Measurements from ENCODE around the gene HSPA12A. TPM values are rescaled to one million over a fixed set of nuclear protein-coding genes. Genes with fewer than 3 reads are reported as not detected.

HSPA12A gene
- total RNA-seq, 1 donor from 2014 or later = 0.46 TPM

DNA sequence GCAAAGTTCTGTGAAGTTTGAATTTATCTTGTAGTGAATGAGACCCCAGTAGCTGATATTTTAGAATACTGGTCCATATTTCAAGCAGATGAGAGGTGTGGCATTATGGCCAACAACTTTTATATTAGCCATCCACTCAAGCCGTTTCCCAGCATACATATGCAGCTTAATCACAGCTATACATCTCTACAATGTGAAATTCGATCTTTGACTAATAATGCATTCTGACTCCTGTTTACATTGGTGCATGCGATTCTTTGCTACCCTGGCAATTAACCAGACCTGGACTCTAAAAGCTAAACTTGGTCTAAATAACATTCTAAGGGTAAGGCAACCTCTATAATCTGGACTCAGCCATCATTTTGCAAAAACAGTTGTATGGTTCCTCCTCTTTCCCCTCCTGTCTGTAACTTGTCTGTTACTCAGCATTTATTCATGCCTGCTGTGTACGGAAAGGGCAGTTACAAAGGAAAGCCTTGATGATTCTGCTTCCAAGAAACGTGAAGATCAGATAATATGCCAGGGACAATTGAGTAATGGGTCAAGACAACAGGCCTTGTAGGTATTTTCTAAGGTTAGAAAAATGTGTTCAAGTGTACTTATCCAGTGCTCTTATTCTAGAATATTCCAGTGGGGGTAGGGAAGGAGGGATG, 71.0 kb downstream of the HSPA12A start:
- DNase-seq (ENCODE audit: low spot score) = no peak
- H3K9me3 Mint-ChIP-seq = no peaks in the 10 kb centered on the region
- H3K36me3 Mint-ChIP-seq (ENCODE audit: low read depth) = no peaks in the 10 kb centered on the region
- no peak overlapping the region for H3K4me3 Mint-ChIP-seq (ENCODE audit: low read depth)
- no peak overlapping the region for H3K27ac Mint-ChIP-seq
- no peaks in the 10 kb centered on the region for H3K4me1 Mint-ChIP-seq (ENCODE audit: low read depth)
- intact Hi-C loops (cut with micrococcal nuclease) = no loop called here
- H3K27me3 Mint-ChIP-seq (ENCODE audit: low read depth) = peaks cover 9% of the 10 kb centered on the region

DNA sequence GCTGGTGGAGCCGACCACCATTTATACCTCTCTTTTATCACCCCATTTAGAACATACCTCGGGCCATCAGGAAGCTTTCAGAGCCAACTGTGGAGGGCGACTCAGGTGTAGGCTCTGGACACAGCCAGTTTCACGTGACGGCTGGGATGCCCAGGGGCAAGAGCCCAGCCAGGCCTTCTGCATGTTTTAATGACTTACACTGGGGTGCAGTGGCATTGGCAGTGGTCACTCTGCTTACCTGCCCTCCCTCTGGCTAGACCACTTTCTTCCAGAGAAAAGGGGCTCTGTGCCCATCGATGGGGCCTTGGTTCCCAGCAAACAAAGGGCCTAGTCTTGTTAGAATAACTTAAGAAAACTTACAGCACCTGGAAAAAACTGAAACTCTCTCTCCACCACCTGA, 71.7 kb downstream of the HSPA12A start:
- no peaks in the 10 kb centered on the region for H3K9me3 Mint-ChIP-seq
- H3K4me1 Mint-ChIP-seq (ENCODE audit: low read depth) = no peaks in the 10 kb centered on the region
- no peak overlapping the region for H3K4me3 Mint-ChIP-seq (ENCODE audit: low read depth)
- H3K27ac Mint-ChIP-seq = no peak overlapping the region
- H3K27me3 Mint-ChIP-seq (ENCODE audit: low read depth) = peaks cover 9% of the 10 kb centered on the region
- intact Hi-C loops (cut with micrococcal nuclease) = no loop called here
- no peak for DNase-seq (ENCODE audit: low spot score)
- no peaks in the 10 kb centered on the region for H3K36me3 Mint-ChIP-seq (ENCODE audit: low read depth)

DNA sequence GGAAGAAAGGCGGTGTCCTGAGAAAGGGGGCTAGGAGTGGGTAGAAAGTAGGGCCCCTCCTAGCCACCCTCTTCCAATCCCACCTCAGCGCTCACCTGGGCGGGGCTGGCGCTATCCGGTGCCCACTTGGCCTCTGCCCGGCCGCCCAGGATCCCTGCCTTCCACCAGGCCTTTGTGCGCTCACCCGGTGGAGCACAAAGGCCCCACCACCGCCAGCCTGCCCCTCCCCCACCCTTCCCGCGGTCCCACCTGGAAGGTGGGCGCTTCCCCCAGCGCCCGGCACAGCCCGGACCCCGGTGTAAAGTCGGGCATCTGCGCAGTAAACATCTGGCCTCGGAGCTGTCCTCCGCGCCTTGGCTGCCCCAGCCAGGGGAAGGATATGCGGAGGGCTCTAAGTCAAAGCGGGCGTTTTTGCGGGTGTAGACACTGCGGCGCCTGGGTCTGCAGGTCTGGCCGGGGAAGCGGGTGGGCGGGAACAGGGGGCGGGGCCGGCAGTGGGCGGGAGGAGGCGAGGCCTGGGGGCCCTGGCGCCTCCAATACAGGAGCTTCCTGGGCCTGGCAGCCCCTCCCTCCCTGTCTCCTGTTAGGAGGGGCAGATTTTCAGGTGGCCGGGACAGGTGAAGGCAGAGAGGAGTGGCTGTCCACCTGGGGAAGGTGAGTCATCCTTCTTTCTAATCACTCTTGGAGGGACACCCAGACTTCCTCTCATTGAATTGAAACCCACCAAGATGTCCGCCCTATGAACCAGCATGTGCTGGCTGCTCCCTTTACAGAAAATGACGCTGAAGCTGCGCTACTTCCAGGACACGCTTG, 72.3 kb downstream of the HSPA12A start:
- intact Hi-C loops (cut with micrococcal nuclease) = no loop called here
- no peaks in the 10 kb centered on the region for H3K9me3 Mint-ChIP-seq
- no peaks in the 10 kb centered on the region for H3K4me1 Mint-ChIP-seq (ENCODE audit: low read depth)
- no peak for DNase-seq (ENCODE audit: low spot score)
- H3K27ac Mint-ChIP-seq = no peak overlapping the region
- H3K36me3 Mint-ChIP-seq (ENCODE audit: low read depth) = no peaks in the 10 kb centered on the region
- no peak overlapping the region for H3K4me3 Mint-ChIP-seq (ENCODE audit: low read depth)
- peaks cover 9% of the 10 kb centered on the region for H3K27me3 Mint-ChIP-seq (ENCODE audit: low read depth)

DNA sequence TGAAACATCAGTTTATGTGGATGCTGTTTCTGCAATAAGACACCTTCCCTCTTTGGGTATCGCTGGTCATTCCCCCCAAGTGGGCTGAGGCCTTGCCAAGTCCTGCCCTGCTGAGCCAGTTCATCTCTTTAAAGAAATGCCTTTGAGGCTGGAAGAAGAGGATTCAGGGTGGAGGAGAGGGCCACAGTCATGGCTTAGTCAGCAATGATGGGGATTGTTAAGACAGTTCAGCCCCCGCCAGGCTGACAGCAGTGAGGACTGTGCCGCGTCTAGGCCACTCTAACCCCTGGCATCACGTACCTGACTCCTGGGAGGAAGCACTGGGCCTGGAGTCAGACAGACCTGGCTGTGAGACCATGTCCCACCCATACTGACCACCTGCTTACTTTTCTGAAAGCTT, 73.3 kb downstream of the HSPA12A start:
- Mint-ChIP-seq H3K4me3 (ENCODE audit: low read depth) (no peak overlapping the region), H3K4me1 (ENCODE audit: low read depth) (no peaks in the 10 kb centered on the region), H3K9me3 (no peaks in the 10 kb centered on the region), H3K36me3 (ENCODE audit: low read depth) (no peaks in the 10 kb centered on the region), H3K27ac (no peak overlapping the region), H3K27me3 (ENCODE audit: low read depth) (peaks cover 9% of the 10 kb centered on the region)
- intact Hi-C loops (cut with micrococcal nuclease) = no loop called here
- DNase-seq (ENCODE audit: low spot score) = no peak

DNA sequence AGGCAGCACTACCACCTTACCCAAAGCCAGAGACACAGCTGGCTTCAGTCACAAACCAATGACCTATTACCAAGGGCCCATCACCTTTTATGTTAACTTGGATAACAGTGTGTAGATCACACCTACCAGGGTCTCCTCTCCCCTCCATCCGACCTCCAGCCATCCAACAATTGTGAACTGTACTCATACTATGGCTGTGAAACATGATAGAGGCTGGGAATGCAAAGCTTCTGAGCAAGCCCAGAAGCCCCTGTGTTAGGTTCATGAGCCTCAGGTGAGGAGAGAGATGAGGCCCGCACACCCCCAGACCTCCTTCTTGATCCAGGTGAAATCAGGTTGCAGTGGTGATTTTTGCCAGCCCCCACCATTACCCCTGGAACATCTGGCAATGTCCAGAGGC, 73.9 kb downstream of the HSPA12A start:
- Mint-ChIP-seq H3K4me3 (ENCODE audit: low read depth) (no peak overlapping the region), H3K9me3 (no peaks in the 10 kb centered on the region), H3K4me1 (ENCODE audit: low read depth) (no peaks in the 10 kb centered on the region), H3K36me3 (ENCODE audit: low read depth) (no peaks in the 10 kb centered on the region), H3K27me3 (ENCODE audit: low read depth) (peaks cover 9% of the 10 kb centered on the region), H3K27ac (no peak overlapping the region)
- no peak for DNase-seq (ENCODE audit: low spot score)
- intact Hi-C loops (cut with micrococcal nuclease) = no loop called here

DNA sequence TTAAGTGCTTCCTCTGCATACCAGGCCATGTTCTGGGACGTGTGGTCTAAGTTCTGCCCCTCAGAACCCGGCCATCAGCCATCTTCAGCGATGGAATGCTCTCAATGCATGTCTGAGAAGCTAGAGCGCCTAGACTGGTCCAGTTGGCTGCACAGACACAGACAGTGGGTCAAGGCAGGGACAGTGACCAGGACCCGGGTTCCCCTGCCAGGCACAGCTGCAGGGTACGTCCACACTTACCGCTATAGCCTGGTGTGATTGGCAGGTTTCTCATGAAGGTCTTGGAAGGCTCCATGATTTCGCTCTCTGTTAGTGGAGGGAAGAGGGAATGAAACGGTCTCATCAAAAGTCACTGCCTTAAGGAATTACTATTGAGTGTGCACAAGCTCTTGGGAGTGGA, 74.3 kb downstream of the HSPA12A start:
- no peak overlapping the region for H3K27ac Mint-ChIP-seq
- DNase-seq (ENCODE audit: low spot score) = no peak
- peaks cover 9% of the 10 kb centered on the region for H3K27me3 Mint-ChIP-seq (ENCODE audit: low read depth)
- no peaks in the 10 kb centered on the region for H3K9me3 Mint-ChIP-seq
- H3K36me3 Mint-ChIP-seq (ENCODE audit: low read depth) = no peaks in the 10 kb centered on the region
- H3K4me1 Mint-ChIP-seq (ENCODE audit: low read depth) = no peaks in the 10 kb centered on the region
- no peak overlapping the region for H3K4me3 Mint-ChIP-seq (ENCODE audit: low read depth)
- intact Hi-C loops (cut with micrococcal nuclease) = no loop called here

DNA sequence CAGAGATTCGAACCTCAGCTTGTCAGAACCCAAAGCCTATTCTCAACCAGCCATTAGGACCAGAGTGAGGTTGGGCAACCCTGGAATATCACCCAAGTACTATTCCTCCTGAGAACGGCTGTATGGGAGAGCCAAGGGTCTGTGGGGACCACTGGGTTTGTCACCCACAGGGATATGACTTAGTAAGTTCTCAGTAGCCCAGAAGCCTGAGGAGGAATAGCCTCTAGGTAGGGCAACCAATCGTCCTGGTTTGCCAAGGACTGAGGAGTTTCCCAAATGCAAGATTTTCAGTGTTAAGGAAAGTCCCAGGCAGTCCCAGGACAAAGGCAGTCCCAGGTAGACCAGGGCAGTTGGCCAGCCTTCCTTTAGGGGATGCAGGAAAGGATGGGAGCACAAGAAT, 74.9 kb downstream of the HSPA12A start:
- intact Hi-C loops (cut with micrococcal nuclease) = no loop called here
- no peak overlapping the region for H3K4me3 Mint-ChIP-seq (ENCODE audit: low read depth)
- H3K36me3 Mint-ChIP-seq (ENCODE audit: low read depth) = no peaks in the 10 kb centered on the region
- no peak overlapping the region for H3K27ac Mint-ChIP-seq
- no peak for DNase-seq (ENCODE audit: low spot score)
- H3K27me3 Mint-ChIP-seq (ENCODE audit: low read depth) = peaks cover 9% of the 10 kb centered on the region
- no peaks in the 10 kb centered on the region for H3K9me3 Mint-ChIP-seq
- no peaks in the 10 kb centered on the region for H3K4me1 Mint-ChIP-seq (ENCODE audit: low read depth)

DNA sequence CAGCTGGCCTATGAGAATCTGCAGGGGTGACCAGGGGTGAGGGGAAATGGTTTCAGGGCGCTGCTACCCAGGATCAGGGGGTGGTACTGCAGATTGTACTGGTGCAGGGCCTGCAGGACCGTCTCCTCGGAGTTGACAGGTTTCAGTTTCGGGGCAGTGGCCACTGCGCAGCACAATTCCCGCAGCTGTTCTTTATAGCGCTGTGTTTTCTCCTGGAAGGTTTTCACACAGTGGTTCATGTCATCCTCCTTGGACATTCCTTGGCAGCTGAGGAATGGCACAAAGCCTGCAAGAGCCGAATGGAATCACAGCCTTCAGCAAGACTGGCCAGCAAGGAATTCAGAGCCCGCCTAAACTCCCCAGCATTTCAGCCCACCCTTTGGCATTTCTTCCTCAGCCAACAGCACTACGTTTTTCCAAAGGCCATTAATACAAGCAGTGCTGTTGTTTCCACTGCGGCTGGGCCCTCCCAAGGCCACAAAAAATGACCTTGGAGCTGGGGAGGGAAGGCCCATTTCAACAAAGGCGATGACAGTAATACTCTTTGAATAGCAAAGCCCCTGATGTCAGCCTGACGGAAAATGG, 76.7 kb downstream of the HSPA12A start:
- intact Hi-C loops (cut with micrococcal nuclease) = no loop called here
- Mint-ChIP-seq H3K36me3 (ENCODE audit: low read depth) (no peaks in the 10 kb centered on the region), H3K9me3 (no peaks in the 10 kb centered on the region), H3K27me3 (ENCODE audit: low read depth) (peaks cover 2% of the 10 kb centered on the region), H3K4me1 (ENCODE audit: low read depth) (no peaks in the 10 kb centered on the region), H3K4me3 (ENCODE audit: low read depth) (no peak overlapping the region), H3K27ac (no peak overlapping the region)
- DNase-seq (ENCODE audit: low spot score) = no peak

DNA sequence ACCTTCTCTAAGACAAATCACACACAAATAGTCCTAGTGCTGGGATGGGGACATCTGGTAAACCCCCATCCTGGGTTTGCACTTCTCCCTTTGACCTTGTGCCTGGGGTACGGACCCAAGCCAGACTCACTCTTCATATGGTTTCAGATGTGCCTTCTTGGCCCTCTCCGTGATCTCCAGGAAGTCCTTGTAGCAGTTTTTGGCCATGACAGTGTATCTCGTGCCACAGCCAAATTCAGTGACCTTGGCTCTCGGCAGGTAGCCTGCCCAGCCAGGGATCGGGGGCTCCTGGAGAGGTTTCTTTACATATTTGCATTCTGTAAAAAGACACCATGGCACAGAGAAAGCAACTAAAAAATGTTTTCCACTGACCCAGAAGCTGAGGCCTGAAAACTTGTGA, 77.7 kb downstream of the HSPA12A start:
- H3K36me3 Mint-ChIP-seq (ENCODE audit: low read depth) = no peaks in the 10 kb centered on the region
- no peaks in the 10 kb centered on the region for H3K9me3 Mint-ChIP-seq
- no peaks in the 10 kb centered on the region for H3K27me3 Mint-ChIP-seq (ENCODE audit: low read depth)
- no peak for DNase-seq (ENCODE audit: low spot score)
- H3K27ac Mint-ChIP-seq = no peak overlapping the region
- H3K4me3 Mint-ChIP-seq (ENCODE audit: low read depth) = no peak overlapping the region
- no peaks in the 10 kb centered on the region for H3K4me1 Mint-ChIP-seq (ENCODE audit: low read depth)
- intact Hi-C loops (cut with micrococcal nuclease) = no loop called here

DNA sequence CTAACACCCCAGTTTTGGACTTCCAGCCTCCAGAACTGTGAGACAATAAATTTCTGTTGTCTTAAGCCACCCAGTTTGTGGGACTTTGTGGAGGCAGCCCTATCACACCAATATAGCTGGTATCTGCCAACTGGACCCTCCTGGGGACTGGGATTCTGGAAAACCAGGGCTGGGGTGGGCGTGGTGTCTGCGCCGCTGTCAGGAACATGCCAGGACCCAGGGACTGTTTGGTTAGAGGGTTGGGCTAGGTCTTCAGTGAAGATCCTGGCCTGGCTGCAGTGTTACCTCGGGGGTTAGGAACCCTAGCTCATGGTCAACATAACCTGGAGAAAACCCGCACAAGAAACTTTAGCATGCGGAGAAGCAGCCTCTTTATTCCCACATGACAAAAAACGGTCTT, 79.0 kb downstream of the HSPA12A start:
- intact Hi-C loops (cut with micrococcal nuclease) = no loop called here
- no peaks in the 10 kb centered on the region for H3K4me1 Mint-ChIP-seq (ENCODE audit: low read depth)

DNA sequence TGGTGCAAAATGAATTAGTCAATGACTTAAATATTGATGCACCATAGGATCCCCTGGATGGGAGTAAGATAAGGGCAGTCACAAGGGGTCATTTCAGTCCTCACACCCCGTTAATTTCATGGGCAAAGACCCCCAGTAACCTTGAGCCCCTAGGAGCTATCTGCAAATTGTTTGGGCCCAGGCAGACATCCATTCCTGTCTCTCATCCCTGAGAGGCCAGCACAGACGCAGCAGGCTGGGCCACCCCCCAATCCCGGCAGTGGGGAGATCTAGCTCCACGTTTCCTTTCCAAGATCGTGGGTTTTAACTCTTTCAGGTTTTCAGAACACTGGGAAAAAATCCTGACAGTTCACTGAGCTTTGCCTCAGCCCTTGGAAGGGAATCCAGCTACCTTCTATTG, 81.5 kb downstream of the HSPA12A start:
- Mint-ChIP-seq H3K27ac (no peak overlapping the region), H3K4me3 (ENCODE audit: low read depth) (no peak overlapping the region), H3K36me3 (ENCODE audit: low read depth) (no peaks in the 10 kb centered on the region), H3K27me3 (ENCODE audit: low read depth) (no peaks in the 10 kb centered on the region), H3K4me1 (ENCODE audit: low read depth) (no peaks in the 10 kb centered on the region), H3K9me3 (no peaks in the 10 kb centered on the region)
- DNase-seq (ENCODE audit: low spot score) = no peak
- intact Hi-C loops (cut with micrococcal nuclease) = no loop called here

More for the DNA sequence above, 79.0 kb downstream of the HSPA12A start:
- no peak overlapping the region for H3K4me3 Mint-ChIP-seq (ENCODE audit: low read depth)
- H3K9me3 Mint-ChIP-seq = no peaks in the 10 kb centered on the region
- H3K27me3 Mint-ChIP-seq (ENCODE audit: low read depth) = no peaks in the 10 kb centered on the region
- H3K36me3 Mint-ChIP-seq (ENCODE audit: low read depth) = no peaks in the 10 kb centered on the region
- no peak for DNase-seq (ENCODE audit: low spot score)
- no peak overlapping the region for H3K27ac Mint-ChIP-seq

DNA sequence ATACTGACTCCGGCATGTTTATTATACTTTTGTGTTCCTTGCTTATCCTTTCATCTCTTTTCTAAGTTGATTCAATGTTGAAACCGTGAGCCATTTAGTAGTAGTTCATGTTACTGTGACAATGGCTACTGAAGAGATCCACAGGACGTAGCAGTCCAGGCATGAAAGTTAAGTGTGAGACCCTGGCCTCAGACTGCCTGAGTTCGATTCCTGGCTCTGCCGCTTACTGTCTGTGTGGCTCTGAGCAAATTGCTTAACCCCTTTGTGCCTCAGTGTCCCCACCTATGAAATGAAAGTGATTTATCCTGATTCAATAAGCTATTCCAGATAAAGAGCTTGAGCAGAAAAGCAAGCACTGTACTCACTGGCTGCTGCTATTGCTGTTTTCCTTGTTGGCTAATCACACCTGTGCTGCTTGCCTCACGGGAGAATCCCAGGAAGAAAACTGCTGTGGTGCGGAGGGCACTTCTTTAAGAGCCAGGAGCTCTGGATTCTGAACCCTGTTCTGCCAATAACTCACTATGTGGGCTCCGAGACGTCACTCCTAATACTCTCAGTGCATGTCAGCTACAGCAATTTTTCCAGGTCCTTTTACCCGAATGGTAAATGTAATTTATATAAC, 83.2 kb downstream of the HSPA12A start:
- Mint-ChIP-seq H3K27me3 (ENCODE audit: low read depth) (no peaks in the 10 kb centered on the region), H3K27ac (no peak overlapping the region), H3K36me3 (ENCODE audit: low read depth) (no peaks in the 10 kb centered on the region), H3K4me1 (ENCODE audit: low read depth) (no peaks in the 10 kb centered on the region), H3K9me3 (no peaks in the 10 kb centered on the region), H3K4me3 (ENCODE audit: low read depth) (no peak overlapping the region)
- intact Hi-C loops (cut with micrococcal nuclease) = no loop called here
- no peak for DNase-seq (ENCODE audit: low spot score)
